GM23338 (cell line): ENCODE results near the gene DYNC1LI2. TPM values are rescaled to one million over a fixed set of nuclear protein-coding genes. Genes with fewer than 3 reads are reported as not detected.

Source experiments
- ATAC-seq: fragments of 200-7000 bp; cut with Tn5 transposase; 3 replicates; pipeline ENCODE4 v1.9.1; 2020
- DNase-seq: peaks from one replicate; pipeline ENCODE4 v3.0.0-alpha.2; 2015; ENCODE audit warnings: low spot score
- H2AFZ ChIP-seq: fragments of 200-600 bp; sonication (generic); 2 replicates; pipeline ENCODE4 v1.8.0; 2016; ENCODE audit warnings: antibody characterized with exemption, mild to moderate bottlenecking, moderate library complexity
- H3F3A ChIP-seq: fragments of 200-600 bp; sonication (generic); replicated peaks from 2 replicates; pipeline ENCODE4 v1.8.0; 2017; ENCODE audit warnings: antibody characterized with exemption, mixed run types, low read depth
- H3K27ac ChIP-seq: fragments of 200-600 bp; sonication (generic); 2 replicates; pipeline ENCODE4 v1.6.1; 2016; ENCODE audit warnings: low read depth
- H3K27me3 ChIP-seq: fragments of 200-600 bp; sonication (generic); 2 replicates; pipeline ENCODE4 v1.8.0; 2016; ENCODE audit warnings: mild to moderate bottlenecking, mixed run types, moderate library complexity; ENCODE audit not compliant: insufficient read depth
- H3K36me3 ChIP-seq: fragments of 200-600 bp; sonication (generic); 2 replicates; pipeline ENCODE4 v1.8.0; 2016; ENCODE audit warnings: mild to moderate bottlenecking; ENCODE audit not compliant: insufficient read depth
- H3K4me1 ChIP-seq: fragments of 200-600 bp; sonication (generic); 2 replicates; pipeline ENCODE4 v1.8.0; 2016; ENCODE audit warnings: mild to moderate bottlenecking, moderate library complexity; ENCODE audit not compliant: insufficient read depth
- H3K4me2 ChIP-seq: fragments of 200-600 bp; sonication (generic); 2 replicates; pipeline ENCODE4 v1.7.1; 2017; ENCODE audit warnings: mixed run types
- H3K4me3 ChIP-seq: fragments of 200-600 bp; sonication (generic); 2 replicates; pipeline ENCODE4 v1.6.1; 2016; ENCODE audit warnings: mixed run types
- H3K79me2 ChIP-seq: fragments of 200-600 bp; sonication (generic); replicated peaks from 2 replicates; pipeline ENCODE4 v1.8.0; 2017; ENCODE audit warnings: mild to moderate bottlenecking; ENCODE audit not compliant: insufficient read depth
- H3K9me2 ChIP-seq: fragments of 200-600 bp; sonication (generic); 2 replicates; pipeline ENCODE4 v1.8.0; 2017; ENCODE audit not compliant: insufficient read depth
- H4K20me1 ChIP-seq: fragments of 200-600 bp; sonication (generic); replicated peaks from 2 replicates; pipeline ENCODE4 v1.8.0; 2017; ENCODE audit warnings: mild to moderate bottlenecking; ENCODE audit not compliant: insufficient read depth
- H3K27ac Mint-ChIP-seq: 2 replicates; pipeline ENCODE4 v1.8.0; 2020; ENCODE audit warnings: inconsistent platforms, mild to moderate bottlenecking, moderate library complexity, mixed read lengths
- H3K27me3 Mint-ChIP-seq: 3 replicates; pipeline ENCODE4 v1.8.0; 2022; ENCODE audit warnings: low read depth, mild to moderate bottlenecking, moderate library complexity, mixed read lengths, inconsistent platforms; ENCODE audit not compliant: insufficient read depth, poor library complexity
- H3K36me3 Mint-ChIP-seq: 3 replicates; pipeline ENCODE4 v1.8.0; 2021; ENCODE audit warnings: low read depth, mild to moderate bottlenecking, inconsistent platforms, moderate library complexity, mixed read lengths
- H3K4me1 Mint-ChIP-seq: 3 replicates; pipeline ENCODE4 v1.8.0; 2020; ENCODE audit warnings: mild to moderate bottlenecking, inconsistent platforms, mixed read lengths
- H3K4me3 Mint-ChIP-seq: 3 replicates; pipeline ENCODE4 v1.8.0; 2021; ENCODE audit warnings: moderate library complexity, mild to moderate bottlenecking, inconsistent platforms, mixed read lengths
- H3K9me3 Mint-ChIP-seq: 3 replicates; pipeline ENCODE4 v1.8.0; 2020; ENCODE audit warnings: moderate library complexity, mild to moderate bottlenecking, inconsistent platforms, mixed read lengths
- CREB1 ChIP-seq: fragments of 250-450 bp; sonication (Bioruptor Pico); IDR thresholded peaks from 2 replicates; pipeline ENCODE4 v1.5.0; 2020; ENCODE audit warnings: low read depth, mild to moderate bottlenecking, moderate library complexity
- EZH2 ChIP-seq: fragments of 200-600 bp; sonication (generic); IDR thresholded peaks from one replicate; pipeline ENCODE4 v1.8.0; 2017; ENCODE audit warnings: antibody characterized with exemption, mild to moderate bottlenecking, low read depth; ENCODE audit not compliant: unreplicated experiment
- EZH2phosphoT487 ChIP-seq: fragments of 200-600 bp; sonication (generic); IDR thresholded peaks from one replicate; pipeline ENCODE4 v1.8.1; 2018; ENCODE audit warnings: antibody characterized with exemption; ENCODE audit not compliant: unreplicated experiment
- NANOG ChIP-seq: IDR thresholded peaks from 2 replicates; pipeline ENCODE4 v1.6.1; 2016; ENCODE audit warnings: antibody characterized with exemption, borderline replicate concordance
- POLR2AphosphoS5 ChIP-seq: IDR thresholded peaks from 2 replicates; pipeline ENCODE4 v1.6.1; 2016; ENCODE audit warnings: antibody characterized with exemption, low read depth
- STAT1 ChIP-seq: IDR thresholded peaks from one replicate; pipeline ENCODE4 v1.6.1; 2016; ENCODE audit warnings: antibody characterized with exemption; ENCODE audit not compliant: unreplicated experiment
- ZNF114 ChIP-seq: fragments of 250-450 bp; sonication (Bioruptor Pico); IDR thresholded peaks from 2 replicates; pipeline ENCODE4 v1.5.0; 2020; ENCODE audit warnings: mild to moderate bottlenecking, moderate library complexity
- polyA plus RNA-seq: library from polyadenylated mRNA; unstranded; fragments of >200 nt; fragmentation: Nextera tagmentation; extraction: Ambion mirVana; gene quantifications from 2 replicates; pipeline ENCODE4 v1.2.1, GENCODE V29; 2016
- total RNA-seq: library from RNA; depleted of rRNA; stranded (reverse); fragments of >200 nt; shearing (Covaris generic); gene quantifications from 2 replicates; pipeline ENCODE4 v1.2.3, GENCODE V29; 2014
- TF ChIP-seq, protein P1 (sequence below): fragments of 250-450 bp; sonication (Bioruptor Pico); IDR thresholded peaks from 2 replicates; pipeline ENCODE4 v1.5.0; 2020; ENCODE audit warnings: mild to moderate bottlenecking, moderate library complexity

DYNC1LI2 gene
- total and polyA plus RNA-seq, 2 experiments from 2014 or later, result 73.9 to 85.9 TPM

DNA sequence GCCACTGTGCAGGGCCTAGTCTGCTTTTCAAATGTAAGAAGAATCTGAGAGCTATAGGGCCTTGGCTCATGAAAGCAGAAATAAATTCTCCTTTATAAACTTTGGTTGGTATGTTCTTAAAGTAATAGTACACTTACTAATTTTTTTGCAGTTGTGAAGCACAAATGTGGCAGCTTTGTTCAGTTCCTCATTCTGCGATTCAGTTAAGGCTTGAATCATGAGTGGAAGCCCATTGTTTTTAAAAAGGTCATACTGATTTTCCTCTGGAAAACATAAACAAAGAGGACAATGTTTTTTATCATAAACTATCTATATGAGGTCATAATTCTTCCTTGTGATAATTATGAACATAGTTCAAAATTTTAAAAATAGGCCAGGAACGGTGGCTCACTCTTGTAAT, 23.6 kb upstream of the DYNC1LI2 start:
- Mint-ChIP-seq H3K27ac (no peak overlapping the region), H3K4me1 (no peaks in the 10 kb centered on the region)
- TF ChIP-seq NANOG (no peak), STAT1 (no peak), EZH2phosphoT487 (no peak), POLR2AphosphoS5 (no peak), ZNF114 (CRISPR knock-in tag) (no peak), CREB1 (CRISPR knock-in tag) (no peak), EZH2 (no peak)
- TF ChIP-seq, protein P1, sequence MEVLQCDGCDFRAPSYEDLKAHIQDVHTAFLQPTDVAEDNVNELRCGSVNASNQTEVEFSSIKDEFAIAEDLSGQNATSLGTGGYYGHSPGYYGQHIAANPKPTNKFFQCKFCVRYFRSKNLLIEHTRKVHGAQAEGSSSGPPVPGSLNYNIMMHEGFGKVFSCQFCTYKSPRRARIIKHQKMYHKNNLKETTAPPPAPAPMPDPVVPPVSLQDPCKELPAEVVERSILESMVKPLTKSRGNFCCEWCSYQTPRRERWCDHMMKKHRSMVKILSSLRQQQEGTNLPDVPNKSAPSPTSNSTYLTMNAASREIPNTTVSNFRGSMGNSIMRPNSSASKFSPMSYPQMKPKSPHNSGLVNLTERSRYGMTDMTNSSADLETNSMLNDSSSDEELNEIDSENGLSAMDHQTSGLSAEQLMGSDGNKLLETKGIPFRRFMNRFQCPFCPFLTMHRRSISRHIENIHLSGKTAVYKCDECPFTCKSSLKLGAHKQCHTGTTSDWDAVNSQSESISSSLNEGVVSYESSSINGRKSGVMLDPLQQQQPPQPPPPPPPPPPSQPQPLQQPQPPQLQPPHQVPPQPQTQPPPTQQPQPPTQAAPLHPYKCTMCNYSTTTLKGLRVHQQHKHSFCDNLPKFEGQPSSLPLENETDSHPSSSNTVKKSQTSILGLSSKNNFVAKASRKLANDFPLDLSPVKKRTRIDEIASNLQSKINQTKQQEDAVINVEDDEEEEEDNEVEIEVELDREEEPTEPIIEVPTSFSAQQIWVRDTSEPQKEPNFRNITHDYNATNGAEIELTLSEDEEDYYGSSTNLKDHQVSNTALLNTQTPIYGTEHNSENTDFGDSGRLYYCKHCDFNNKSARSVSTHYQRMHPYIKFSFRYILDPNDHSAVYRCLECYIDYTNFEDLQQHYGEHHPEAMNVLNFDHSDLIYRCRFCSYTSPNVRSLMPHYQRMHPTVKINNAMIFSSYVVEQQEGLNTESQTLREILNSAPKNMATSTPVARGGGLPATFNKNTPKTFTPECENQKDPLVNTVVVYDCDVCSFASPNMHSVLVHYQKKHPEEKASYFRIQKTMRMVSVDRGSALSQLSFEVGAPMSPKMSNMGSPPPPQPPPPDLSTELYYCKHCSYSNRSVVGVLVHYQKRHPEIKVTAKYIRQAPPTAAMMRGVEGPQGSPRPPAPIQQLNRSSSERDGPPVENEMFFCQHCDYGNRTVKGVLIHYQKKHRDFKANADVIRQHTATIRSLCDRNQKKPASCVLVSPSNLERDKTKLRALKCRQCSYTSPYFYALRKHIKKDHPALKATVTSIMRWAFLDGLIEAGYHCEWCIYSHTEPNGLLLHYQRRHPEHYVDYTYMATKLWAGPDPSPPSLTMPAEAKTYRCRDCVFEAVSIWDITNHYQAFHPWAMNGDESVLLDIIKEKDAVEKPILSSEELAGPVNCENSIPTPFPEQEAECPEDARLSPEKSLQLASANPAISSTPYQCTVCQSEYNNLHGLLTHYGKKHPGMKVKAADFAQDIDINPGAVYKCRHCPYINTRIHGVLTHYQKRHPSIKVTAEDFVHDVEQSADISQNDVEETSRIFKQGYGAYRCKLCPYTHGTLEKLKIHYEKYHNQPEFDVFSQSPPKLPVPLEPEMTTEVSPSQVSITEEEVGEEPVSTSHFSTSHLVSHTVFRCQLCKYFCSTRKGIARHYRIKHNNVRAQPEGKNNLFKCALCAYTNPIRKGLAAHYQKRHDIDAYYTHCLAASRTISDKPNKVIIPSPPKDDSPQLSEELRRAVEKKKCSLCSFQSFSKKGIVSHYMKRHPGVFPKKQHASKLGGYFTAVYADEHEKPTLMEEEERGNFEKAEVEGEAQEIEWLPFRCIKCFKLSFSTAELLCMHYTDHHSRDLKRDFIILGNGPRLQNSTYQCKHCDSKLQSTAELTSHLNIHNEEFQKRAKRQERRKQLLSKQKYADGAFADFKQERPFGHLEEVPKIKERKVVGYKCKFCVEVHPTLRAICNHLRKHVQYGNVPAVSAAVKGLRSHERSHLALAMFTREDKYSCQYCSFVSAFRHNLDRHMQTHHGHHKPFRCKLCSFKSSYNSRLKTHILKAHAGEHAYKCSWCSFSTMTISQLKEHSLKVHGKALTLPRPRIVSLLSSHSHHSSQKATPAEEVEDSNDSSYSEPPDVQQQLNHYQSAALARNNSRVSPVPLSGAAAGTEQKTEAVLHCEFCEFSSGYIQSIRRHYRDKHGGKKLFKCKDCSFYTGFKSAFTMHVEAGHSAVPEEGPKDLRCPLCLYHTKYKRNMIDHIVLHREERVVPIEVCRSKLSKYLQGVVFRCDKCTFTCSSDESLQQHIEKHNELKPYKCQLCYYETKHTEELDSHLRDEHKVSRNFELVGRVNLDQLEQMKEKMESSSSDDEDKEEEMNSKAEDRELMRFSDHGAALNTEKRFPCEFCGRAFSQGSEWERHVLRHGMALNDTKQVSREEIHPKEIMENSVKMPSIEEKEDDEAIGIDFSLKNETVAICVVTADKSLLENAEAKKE (CRISPR knock-in tag), result no peak

More for the DNA sequence above, 23.6 kb upstream of the DYNC1LI2 start:
- Histone ChIP-seq H3K4me2 (no peak overlapping the region), H3K4me1 (no peaks in the 10 kb centered on the region), H3K79me2 (no peaks in the 10 kb centered on the region), H3K27me3 (no peaks in the 10 kb centered on the region), H3K27ac (no peak overlapping the region), H3K9me2 (no peaks in the 10 kb centered on the region), H2AFZ (no peak overlapping the region), H3K4me3 (no peak overlapping the region), H3K36me3 (no peaks in the 10 kb centered on the region), H4K20me1 (no peaks in the 10 kb centered on the region), H3F3A (no peaks in the 10 kb centered on the region)
- DNase-seq, result no peak
- no peak for ATAC-seq
- H3K9me3 Mint-ChIP-seq, result no peaks in the 10 kb centered on the region
- H3K4me3 Mint-ChIP-seq, result no peak overlapping the region
- H3K27me3 Mint-ChIP-seq, result peaks cover 1% of the 10 kb centered on the region
- no peaks in the 10 kb centered on the region for H3K36me3 Mint-ChIP-seq
